ENCODE results near the gene CHTOP. TPM values are rescaled to one million over a fixed set of nuclear protein-coding genes. Genes with fewer than 3 reads are reported as not detected.

Gene CHTOP
- total and polyA plus RNA-seq, 2 experiments from 2014 or later = 73.4 to 97.8 TPM

DNA sequence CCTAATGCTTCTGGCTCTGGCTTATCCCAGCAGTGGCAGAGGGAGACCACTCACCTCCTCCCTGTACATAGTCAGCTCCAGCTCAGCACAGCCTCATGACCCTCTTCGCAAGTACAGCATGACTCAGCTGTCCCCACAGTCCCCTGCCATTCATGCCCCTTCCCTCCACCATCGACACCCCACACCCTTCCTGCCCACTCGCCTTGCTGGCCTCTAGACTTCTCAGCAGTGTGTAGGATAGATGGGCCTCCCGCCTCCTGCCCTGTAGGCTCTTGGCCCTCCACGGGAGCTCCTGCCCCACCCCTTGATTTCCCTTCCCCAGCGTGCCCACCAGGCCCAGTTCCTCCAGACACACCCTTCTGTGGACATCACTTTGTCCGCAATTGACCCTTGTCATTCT is 54.4 kb downstream of the CHTOP start:
- Histone ChIP-seq H3K4me3 (no peak overlapping the region), H3K9me2 (ENCODE audit: insufficient read depth) (no peaks in the 10 kb centered on the region), H3K27ac (ENCODE audit: low read depth) (no peak overlapping the region), H3F3A (replicated peaks; ENCODE audit: low read depth) (no peaks in the 10 kb centered on the region), H4K20me1 (replicated peaks; ENCODE audit: insufficient read depth) (no peaks in the 10 kb centered on the region), H3K36me3 (ENCODE audit: insufficient read depth) (no peaks in the 10 kb centered on the region), H3K4me2 (no peak overlapping the region), H3K27me3 (ENCODE audit: insufficient read depth) (no peaks in the 10 kb centered on the region), H3K79me2 (replicated peaks; ENCODE audit: insufficient read depth) (no peaks in the 10 kb centered on the region), H3K4me1 (ENCODE audit: insufficient read depth) (no peaks in the 10 kb centered on the region), H2AFZ (no peak overlapping the region)
- Mint-ChIP-seq H3K27me3 (ENCODE audit: insufficient read depth, low read depth, poor library complexity) (peaks cover 16% of the 10 kb centered on the region), H3K4me3 (no peak overlapping the region; the same call in 2 of the 3 replicates), H3K36me3 (ENCODE audit: low read depth) (peaks cover 56% of the 10 kb centered on the region), H3K4me1 (peaks cover 7% of the 10 kb centered on the region; the same call in 2 of the 3 replicates), H3K27ac (peak overlapping the region; percentile 49), H3K9me3 (no peaks in the 10 kb centered on the region; the same call in 2 of the 3 replicates)
- no peak for ATAC-seq
- no peak for TF ChIP-seq JUNB (IDR thresholded peaks at IDR 0.05; ENCODE audit: unreplicated experiment)
- TF ChIP-seq ZNF331 (CRISPR knock-in tag; IDR thresholded peaks at IDR 0.05; ENCODE audit: low read depth) = no peak
- TF ChIP-seq EZH2phosphoT487 (IDR thresholded peaks at IDR 0.05; ENCODE audit: unreplicated experiment) = no peak
- TF ChIP-seq NANOG (IDR thresholded peaks at IDR 0.05; ENCODE audit: borderline replicate concordance) = no peak
- no peak for TF ChIP-seq POLR2AphosphoS5 (IDR thresholded peaks at IDR 0.05; ENCODE audit: low read depth)
- no peak for TF ChIP-seq STAT1 (IDR thresholded peaks at IDR 0.05; ENCODE audit: unreplicated experiment)
- TF ChIP-seq, protein P1, sequence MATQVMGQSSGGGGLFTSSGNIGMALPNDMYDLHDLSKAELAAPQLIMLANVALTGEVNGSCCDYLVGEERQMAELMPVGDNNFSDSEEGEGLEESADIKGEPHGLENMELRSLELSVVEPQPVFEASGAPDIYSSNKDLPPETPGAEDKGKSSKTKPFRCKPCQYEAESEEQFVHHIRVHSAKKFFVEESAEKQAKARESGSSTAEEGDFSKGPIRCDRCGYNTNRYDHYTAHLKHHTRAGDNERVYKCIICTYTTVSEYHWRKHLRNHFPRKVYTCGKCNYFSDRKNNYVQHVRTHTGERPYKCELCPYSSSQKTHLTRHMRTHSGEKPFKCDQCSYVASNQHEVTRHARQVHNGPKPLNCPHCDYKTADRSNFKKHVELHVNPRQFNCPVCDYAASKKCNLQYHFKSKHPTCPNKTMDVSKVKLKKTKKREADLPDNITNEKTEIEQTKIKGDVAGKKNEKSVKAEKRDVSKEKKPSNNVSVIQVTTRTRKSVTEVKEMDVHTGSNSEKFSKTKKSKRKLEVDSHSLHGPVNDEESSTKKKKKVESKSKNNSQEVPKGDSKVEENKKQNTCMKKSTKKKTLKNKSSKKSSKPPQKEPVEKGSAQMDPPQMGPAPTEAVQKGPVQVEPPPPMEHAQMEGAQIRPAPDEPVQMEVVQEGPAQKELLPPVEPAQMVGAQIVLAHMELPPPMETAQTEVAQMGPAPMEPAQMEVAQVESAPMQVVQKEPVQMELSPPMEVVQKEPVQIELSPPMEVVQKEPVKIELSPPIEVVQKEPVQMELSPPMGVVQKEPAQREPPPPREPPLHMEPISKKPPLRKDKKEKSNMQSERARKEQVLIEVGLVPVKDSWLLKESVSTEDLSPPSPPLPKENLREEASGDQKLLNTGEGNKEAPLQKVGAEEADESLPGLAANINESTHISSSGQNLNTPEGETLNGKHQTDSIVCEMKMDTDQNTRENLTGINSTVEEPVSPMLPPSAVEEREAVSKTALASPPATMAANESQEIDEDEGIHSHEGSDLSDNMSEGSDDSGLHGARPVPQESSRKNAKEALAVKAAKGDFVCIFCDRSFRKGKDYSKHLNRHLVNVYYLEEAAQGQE (IDR thresholded peaks at IDR 0.05; ENCODE audit: unreplicated experiment) = no peak
- TF ChIP-seq ZNF462 (CRISPR knock-in tag; IDR thresholded peaks at IDR 0.05) = no peak
- TF ChIP-seq CTCF (conservative IDR thresholded peaks at IDR 0.05; ENCODE audit: low read depth in 2 of 2) = no peak
- TF ChIP-seq CREB1 (CRISPR knock-in tag; IDR thresholded peaks at IDR 0.05; ENCODE audit: low read depth) = no peak
- no peak for TF ChIP-seq EZH2 (IDR thresholded peaks at IDR 0.05; ENCODE audit: low read depth, unreplicated experiment)
- TF ChIP-seq ZNF114 (CRISPR knock-in tag; IDR thresholded peaks at IDR 0.05) = no peak
- no peak for TF ChIP-seq ETS1 (IDR thresholded peaks at IDR 0.05)
- DNase-seq (ENCODE audit: low spot score) = no peak
